ENCODE results near the gene VARS2.
"Not testable (repeated sequence)": the region's sequence is repeated elsewhere in the genome, so short reads cannot be mapped to it uniquely, and the experiment has no call there.

The VARS2 gene

DNA sequence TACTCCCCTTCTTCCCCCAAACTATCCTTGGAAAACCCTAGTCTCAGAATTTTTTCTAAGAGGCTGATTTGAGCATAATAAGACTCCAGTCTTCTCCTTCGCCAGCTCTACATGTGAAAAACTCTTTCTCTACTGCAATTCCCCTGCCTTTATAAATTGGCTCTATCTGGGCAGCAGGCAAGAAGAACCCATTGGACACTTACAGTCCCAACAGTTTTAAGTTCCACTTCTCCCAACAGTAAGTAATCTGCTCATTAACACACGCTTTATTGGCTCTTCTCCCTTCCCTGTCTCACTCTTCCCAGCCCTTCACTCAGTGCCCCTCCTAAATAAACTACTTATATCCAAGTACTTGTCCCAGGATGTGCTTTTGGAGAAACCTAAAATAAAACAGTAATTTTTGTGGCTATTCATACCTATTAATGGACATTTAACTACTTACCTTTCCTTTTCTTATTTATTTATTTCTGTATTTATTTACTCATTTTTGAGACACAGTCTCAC, 40.8 kb upstream of the VARS2 start (continued):
- TF ChIP-seq ZNF391 (tag by site-specific recombination; IDR thresholded peaks at IDR 0.05; ENCODE audit: borderline replicate concordance, low read depth) (no peak), GLIS1 (tag by site-specific recombination; IDR thresholded peaks at IDR 0.05) (no peak)

DNA sequence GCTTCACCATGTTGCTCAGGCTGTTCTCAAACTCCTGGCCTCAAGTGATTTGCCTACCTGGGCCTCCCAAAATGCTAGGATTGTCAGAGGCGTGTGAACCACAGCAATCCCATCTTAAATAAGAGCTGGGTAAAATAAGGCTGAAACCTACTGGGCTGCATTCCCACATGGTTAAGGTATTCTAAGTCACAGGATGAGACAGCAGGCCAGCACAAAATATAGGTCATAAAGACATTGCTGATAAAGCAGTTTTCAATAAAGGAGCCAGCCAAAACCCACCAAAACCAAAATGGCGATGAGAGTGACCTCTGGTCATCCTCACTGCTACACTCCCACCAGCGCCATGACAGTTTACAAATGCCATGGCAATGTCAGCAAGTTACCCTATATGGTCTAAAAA, 40.2 kb upstream of the VARS2 start:
- H3K36me3 ChIP-seq (ENCODE audit: control insufficient read depth in 2 of 2, insufficient read depth in 1 of 2, low read length in 2 of 2); H3K9me3 ChIP-seq (ENCODE audit: control insufficient read depth, insufficient read depth, low read depth, low read length); H3K27ac ChIP-seq (ENCODE audit: extremely low read depth, low read depth, low read length); H3K4me1 ChIP-seq (ENCODE audit: control insufficient read depth, insufficient read depth, low read length); H3K4me3 ChIP-seq (ENCODE audit: low read depth, low read length); POLR2A ChIA-PET: not testable (repeated sequence)
- CTCF ChIA-PET, result interaction anchor here (0.7 to 14.8 kb wide), 2 partner anchors 10 to 45 kb away, joined by 3 to 332 read pairs; no protein-coding TSS in a partner anchor

DNA sequence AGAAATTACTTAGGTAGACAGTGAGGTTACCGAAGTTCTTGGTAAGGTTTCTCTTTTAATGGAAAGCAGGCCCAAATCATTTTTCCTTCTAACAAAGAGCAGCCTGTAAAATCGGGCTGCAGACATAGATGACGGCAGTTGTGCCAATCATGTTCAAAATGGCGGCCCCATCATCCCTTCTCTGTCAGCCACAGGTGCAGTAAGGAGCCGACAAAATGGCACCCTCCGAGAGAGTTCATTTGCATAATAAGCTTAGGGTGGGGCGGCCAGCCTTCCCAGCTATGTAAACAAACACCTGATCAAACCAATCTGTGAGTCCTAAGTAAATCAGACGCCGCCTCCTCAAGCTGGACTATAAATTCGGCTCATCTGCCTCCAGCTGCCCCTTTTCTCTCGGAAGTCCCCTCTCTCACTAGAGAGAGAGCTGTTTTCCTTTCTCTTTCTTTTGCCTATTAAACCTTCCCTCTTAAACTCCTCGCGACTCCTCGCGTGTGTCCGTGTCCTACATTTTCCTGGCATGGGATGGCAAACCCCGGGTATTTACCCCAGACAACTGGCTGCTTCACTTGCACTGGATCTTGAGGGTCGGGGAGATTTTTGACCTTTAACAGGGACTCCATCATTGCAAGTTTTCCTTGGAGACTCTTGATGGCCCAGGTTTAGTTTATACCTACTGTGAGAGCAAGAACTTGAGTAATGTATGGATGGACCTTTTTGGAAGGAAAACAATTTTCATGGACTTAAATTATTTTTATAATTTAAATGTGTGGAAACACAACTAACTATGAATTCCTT, 38.6 kb upstream of the VARS2 start:
- CTCF ChIA-PET, result interaction anchor here (0.7 to 14.8 kb wide), 3 partner anchors 46 to 144 kb away, joined by 3 to 332 read pairs (median 21); no protein-coding TSS in a partner anchor

DNA sequence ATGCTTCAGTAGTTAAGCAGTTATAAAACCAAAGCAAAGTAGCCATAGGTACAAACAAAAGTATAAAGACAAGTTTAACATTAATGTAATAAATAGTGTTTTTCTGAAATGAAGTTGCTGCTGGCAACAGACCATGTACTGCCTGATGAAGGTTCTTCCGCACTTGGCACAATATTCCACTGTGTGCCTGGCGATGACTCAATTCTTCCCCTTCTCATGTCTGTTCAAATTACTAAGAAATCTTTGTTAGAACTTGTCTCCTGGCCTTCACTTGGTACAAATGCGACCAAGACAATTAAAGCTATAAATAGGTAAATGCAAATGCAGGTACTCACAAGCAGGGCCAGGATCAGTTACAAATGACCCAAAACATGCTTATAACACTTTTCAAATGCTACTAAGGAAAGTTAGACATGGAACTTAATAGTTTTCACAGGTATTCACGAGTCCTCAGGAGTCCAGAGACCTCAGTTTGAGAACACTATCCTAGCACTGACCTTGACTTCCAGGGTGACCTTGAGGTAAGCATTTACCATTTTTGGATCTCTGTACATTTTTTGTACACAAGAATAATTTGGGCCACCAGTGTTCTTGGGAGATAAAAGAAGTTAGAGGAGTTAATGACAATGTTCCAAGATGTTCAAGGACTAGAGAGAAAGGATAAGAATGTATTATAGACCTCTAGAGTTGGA, 37.9 kb upstream of the VARS2 start:
- CTCF ChIA-PET, result interaction anchor here (1.1 to 14.8 kb wide), 10 partner anchors 8 to 210 kb away, joined by 3 to 332 read pairs (median 10); partner anchors contain the start of gene GTF2H4
- no peak for TF ChIP-seq SALL2 (tag by site-specific recombination; IDR thresholded peaks at IDR 0.05; ENCODE audit: borderline replicate concordance)
- TF ChIP-seq ZBTB44 (tag by site-specific recombination; IDR thresholded peaks at IDR 0.05), result peak; percentile 52; the same call in 1 of the 2 replicates
- TF ChIP-seq ZNF660 (tag by site-specific recombination; IDR thresholded peaks at IDR 0.05), result 0 out of 2 replicates have a peak, but pooled peaks have one; percentile 33
- TF ChIP-seq ZNF280D (tag by site-specific recombination; IDR thresholded peaks at IDR 0.05), result no peak
- no peak for TF ChIP-seq ZNF274 (IDR thresholded peaks at IDR 0.05; ENCODE audit: low read length)
- TF ChIP-seq ZNF274 (tag by site-specific recombination; IDR thresholded peaks at IDR 0.05; ENCODE audit: borderline replicate concordance), result no peak
- TF ChIP-seq ZNF366 (tag by site-specific recombination; conservative IDR thresholded peaks at IDR 0.05), result no peak

More for the DNA sequence above, 38.6 kb upstream of the VARS2 start:
- Histone ChIP-seq H3K4me1 (ENCODE audit: control insufficient read depth, insufficient read depth, low read length) (no peaks in the 10 kb centered on the region; the same call in 1 of the 2 replicates), H3K4me3 (ENCODE audit: low read depth, low read length) (no peak overlapping the region), H3K27ac (ENCODE audit: extremely low read depth, low read depth, low read length) (no peak overlapping the region), H3K36me3 (ENCODE audit: control insufficient read depth in 2 of 2, insufficient read depth in 1 of 2, low read length in 2 of 2) (no peaks in the 10 kb centered on the region), H3K9me3 (ENCODE audit: control insufficient read depth, insufficient read depth, low read depth, low read length) (no peaks in the 10 kb centered on the region)
- POLR2A ChIA-PET, result no interaction called here
- TF ChIP-seq SP3 (tag by site-specific recombination; IDR thresholded peaks at IDR 0.05) (no peak), ZNF560 (tag by site-specific recombination; IDR thresholded peaks at IDR 0.05; ENCODE audit: borderline replicate concordance) (no peak), OSR2 (tag by site-specific recombination; IDR thresholded peaks at IDR 0.05) (no peak), ZNF76 (tag by site-specific recombination; IDR thresholded peaks at IDR 0.05; ENCODE audit: borderline replicate concordance, low read depth) (no peak), HIC1 (tag by site-specific recombination; IDR thresholded peaks at IDR 0.05) (no peak), ZNF10 (tag by site-specific recombination; IDR thresholded peaks at IDR 0.05) (no peak), ZNF292 (tag by site-specific recombination; IDR thresholded peaks at IDR 0.05; ENCODE audit: borderline replicate concordance, low read depth) (no peak), ZNF610 (tag by site-specific recombination; IDR thresholded peaks at IDR 0.05; ENCODE audit: borderline replicate concordance) (no peak), ZNF404 (tag by site-specific recombination; IDR thresholded peaks at IDR 0.05) (no peak), KLF10 (tag by site-specific recombination; IDR thresholded peaks at IDR 0.05) (no peak), ZBTB48 (tag by site-specific recombination; IDR thresholded peaks at IDR 0.05) (no peak), ZBTB17 (tag by site-specific recombination; IDR thresholded peaks at IDR 0.05) (no peak), ZNF530 (tag by site-specific recombination; IDR thresholded peaks at IDR 0.05; ENCODE audit: low read depth) (no peak)
- TF ChIP-seq, protein P1, sequence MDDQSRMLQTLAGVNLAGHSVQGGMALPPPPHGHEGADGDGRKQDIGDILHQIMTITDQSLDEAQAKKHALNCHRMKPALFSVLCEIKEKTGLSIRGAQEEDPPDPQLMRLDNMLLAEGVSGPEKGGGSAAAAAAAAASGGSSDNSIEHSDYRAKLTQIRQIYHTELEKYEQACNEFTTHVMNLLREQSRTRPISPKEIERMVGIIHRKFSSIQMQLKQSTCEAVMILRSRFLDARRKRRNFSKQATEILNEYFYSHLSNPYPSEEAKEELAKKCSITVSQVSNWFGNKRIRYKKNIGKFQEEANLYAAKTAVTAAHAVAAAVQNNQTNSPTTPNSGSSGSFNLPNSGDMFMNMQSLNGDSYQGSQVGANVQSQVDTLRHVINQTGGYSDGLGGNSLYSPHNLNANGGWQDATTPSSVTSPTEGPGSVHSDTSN (CRISPR knock-in tag; IDR thresholded peaks at IDR 0.05), result no peak

More for the DNA sequence above, 37.9 kb upstream of the VARS2 start:
- no peak overlapping the region for H3K27ac ChIP-seq (ENCODE audit: extremely low read depth, low read depth, low read length)
- H3K4me3 ChIP-seq (ENCODE audit: low read depth, low read length), result no peak overlapping the region
- H3K4me1 ChIP-seq (ENCODE audit: control insufficient read depth, insufficient read depth, low read length), result no peaks in the 10 kb centered on the region; the same call in 1 of the 2 replicates
- H3K9me3 ChIP-seq (ENCODE audit: control insufficient read depth, insufficient read depth, low read depth, low read length), result no peaks in the 10 kb centered on the region
- H3K36me3 ChIP-seq (ENCODE audit: control insufficient read depth in 2 of 2, insufficient read depth in 1 of 2, low read length in 2 of 2), result no peaks in the 10 kb centered on the region
- POLR2A ChIA-PET, result no interaction called here
